ENCODE data around the gene PDE3A.

PDE3A gene

GRCh38 chr12:20446836-20447235 lies 78.5 kb downstream of the PDE3A start:
- in situ Hi-C loops (cut with MboI; ENCODE audit: low pct_unique_long_range_greater_than_20kb, low sequenced_read_pairs), result no loop called here
- no peak for DNase-seq

GRCh38 chr12:20448781-20449180 lies 80.4 kb downstream of the PDE3A start:
- in situ Hi-C loops (cut with MboI; ENCODE audit: low pct_unique_long_range_greater_than_20kb, low sequenced_read_pairs), result no loop called here
- no peak for DNase-seq

GRCh38 chr12:20450591-20451180 lies 82.3 kb downstream of the PDE3A start:
- DNase-seq, result no peak
- in situ Hi-C loops (cut with MboI; ENCODE audit: low pct_unique_long_range_greater_than_20kb, low sequenced_read_pairs), result no loop called here

GRCh38 chr12:20451761-20452160 lies 83.4 kb downstream of the PDE3A start:
- in situ Hi-C loops (cut with MboI; ENCODE audit: low pct_unique_long_range_greater_than_20kb, low sequenced_read_pairs), result no loop called here

GRCh38 chr12:20452496-20453010 lies 84.2 kb downstream of the PDE3A start:
- in situ Hi-C loops (cut with MboI; ENCODE audit: low pct_unique_long_range_greater_than_20kb, low sequenced_read_pairs), result no loop called here
- DNase-seq, result no peak

More at GRCh38 chr12:20451761-20452160, 83.4 kb downstream of the PDE3A start:
- no peak for DNase-seq

GRCh38 chr12:20453756-20454310 lies 85.5 kb downstream of the PDE3A start:
- in situ Hi-C loops (cut with MboI; ENCODE audit: low pct_unique_long_range_greater_than_20kb, low sequenced_read_pairs), result no loop called here
- DNase-seq, result no peak

- in situ Hi-C loops (cut with MboI; ENCODE audit: low pct_unique_long_range_greater_than_20kb, low sequenced_read_pairs), result no loop called here
- DNase-seq, result no peak
Observed at GRCh38 chr12:20455001-20455706, 86.8 kb downstream of the PDE3A start.

- in situ Hi-C loops (cut with MboI; ENCODE audit: low pct_unique_long_range_greater_than_20kb, low sequenced_read_pairs), result no loop called here
- no peak for DNase-seq
Observed at GRCh38 chr12:20457582-20457981, 89.2 kb downstream of the PDE3A start.

GRCh38 chr12:20458011-20458410 lies 89.7 kb downstream of the PDE3A start:
- DNase-seq, result no peak
- in situ Hi-C loops (cut with MboI; ENCODE audit: low pct_unique_long_range_greater_than_20kb, low sequenced_read_pairs), result no loop called here

GRCh38 chr12:20459920-20460319 lies 91.6 kb downstream of the PDE3A start:
- DNase-seq, result no peak
- in situ Hi-C loops (cut with MboI; ENCODE audit: low pct_unique_long_range_greater_than_20kb, low sequenced_read_pairs), result no loop called here

GRCh38 chr12:20460956-20461355 lies 92.6 kb downstream of the PDE3A start:
- DNase-seq, result no peak
- in situ Hi-C loops (cut with MboI; ENCODE audit: low pct_unique_long_range_greater_than_20kb, low sequenced_read_pairs), result no loop called here

GRCh38 chr12:20463913-20464524 lies 95.7 kb downstream of the PDE3A start:
- peak; percentile 18 for DNase-seq

GRCh38 chr12:20469300-20469699 lies 101.0 kb downstream of the PDE3A start:
- no peak for DNase-seq
- in situ Hi-C loops (cut with MboI; ENCODE audit: low pct_unique_long_range_greater_than_20kb, low sequenced_read_pairs), result no loop called here

More at GRCh38 chr12:20463913-20464524, 95.7 kb downstream of the PDE3A start:
- in situ Hi-C loops (cut with MboI; ENCODE audit: low pct_unique_long_range_greater_than_20kb, low sequenced_read_pairs), result no loop called here

- in situ Hi-C loops (cut with MboI; ENCODE audit: low pct_unique_long_range_greater_than_20kb, low sequenced_read_pairs), result no loop called here
Observed at GRCh38 chr12:20469756-20470155, 101.4 kb downstream of the PDE3A start.

GRCh38 chr12:20472102-20472782 lies 103.9 kb downstream of the PDE3A start:
- in situ Hi-C loops (cut with MboI; ENCODE audit: low pct_unique_long_range_greater_than_20kb, low sequenced_read_pairs), result no loop called here
- no peak for DNase-seq

More at GRCh38 chr12:20469756-20470155, 101.4 kb downstream of the PDE3A start:
- DNase-seq, result no peak

- in situ Hi-C loops (cut with MboI; ENCODE audit: low pct_unique_long_range_greater_than_20kb, low sequenced_read_pairs), result no loop called here
- DNase-seq, result no peak
Observed at GRCh38 chr12:20473133-20473532, 104.8 kb downstream of the PDE3A start.

GRCh38 chr12:20474016-20474415 lies 105.7 kb downstream of the PDE3A start:
- no peak for DNase-seq
- in situ Hi-C loops (cut with MboI; ENCODE audit: low pct_unique_long_range_greater_than_20kb, low sequenced_read_pairs), result no loop called here

- no peak for DNase-seq
- in situ Hi-C loops (cut with MboI; ENCODE audit: low pct_unique_long_range_greater_than_20kb, low sequenced_read_pairs), result no loop called here
Observed at GRCh38 chr12:20474443-20474842, 106.1 kb downstream of the PDE3A start.

GRCh38 chr12:20475542-20475941 lies 107.2 kb downstream of the PDE3A start:
- in situ Hi-C loops (cut with MboI; ENCODE audit: low pct_unique_long_range_greater_than_20kb, low sequenced_read_pairs), result no loop called here
- no peak for DNase-seq
